Left colon (tissue), 2 donors: ENCODE measurements around the gene HLA-A. TPM values are rescaled to one million over a fixed set of nuclear protein-coding genes. Genes with fewer than 3 reads are reported as not detected.
"Not testable (repeated sequence)": the region's sequence is repeated elsewhere in the genome, so short reads cannot be mapped to it uniquely, and the experiment has no call there.

Experiments
- ATAC-seq: fragments of 200-7000 bp; cut with Tn5 transposase; one replicate; pipeline ENCODE4 v1.9.1; 2020; ENCODE audit warnings: mild to moderate bottlenecking, moderate library complexity
- DNase-seq, 2 donors: peaks; one replicate each; pipeline ENCODE4 v3.0.0-alpha.2; 2020
- intact Hi-C, 2 donors: fragments of 100-400 bp; cut with DNase I in 1 of 2; cut with micrococcal nuclease in 1 of 2; formaldehyde crosslinking; loops; one replicate each; pipeline versions ENCODE4 v1.11.2 to v1.14.0; 2022; cut with DNase I, micrococcal nuclease
- total RNA-seq, 2 donors: library from RNA; stranded (reverse); fragmentation: NEBNext Ultra II Directional; extraction: Animal tissue kit (Norgen Biotek cat#: 25700); gene quantifications; one replicate each; pipeline ENCODE4 v1.2.1, GENCODE V29; 2021
- donor health status: DM: no; HTN: no; CAD: no.
- donor health status: DM: yes; HTN: yes; CAD: no.

Gene HLA-A
- total RNA-seq, 2 donors from 2014 or later: 1,119 to 1,618 TPM

- intact Hi-C loops: no loop called here
- no peak for ATAC-seq
Observed at GRCh38 chr6:29954272-29954671, 11.9 kb downstream of the HLA-A start.

GRCh38 chr6:29955783-29956182 lies 13.5 kb downstream of the HLA-A start:
- intact Hi-C loops: no loop called here
- DNase-seq (no peak), ATAC-seq (no peak)

More at GRCh38 chr6:29954272-29954671, 11.9 kb downstream of the HLA-A start:
- DNase-seq: no peak

- DNase-seq (no peak), ATAC-seq (no peak)
- intact Hi-C loops: no loop called here
Observed at GRCh38 chr6:29956518-29956917, 14.2 kb downstream of the HLA-A start.

- no peak for ATAC-seq
- intact Hi-C loops: no loop called here
Observed at GRCh38 chr6:29958046-29958445, 15.7 kb downstream of the HLA-A start.

GRCh38 chr6:29958921-29959320 lies 16.6 kb downstream of the HLA-A start:
- intact Hi-C loops: no loop called here
- ATAC-seq (no peak), DNase-seq (no peak)

More at GRCh38 chr6:29958046-29958445, 15.7 kb downstream of the HLA-A start:
- DNase-seq: no peak

- DNase-seq: no peak
- intact Hi-C loops: no loop called here
- ATAC-seq: no peak
Observed at GRCh38 chr6:29959467-29959866, 17.1 kb downstream of the HLA-A start.

- ATAC-seq (no peak), DNase-seq (no peak)
- intact Hi-C loops: no loop called here
Observed at GRCh38 chr6:29961966-29962365, 19.6 kb downstream of the HLA-A start.

GRCh38 chr6:29963697-29964096 lies 21.4 kb downstream of the HLA-A start:
- ATAC-seq, intact Hi-C loops, DNase-seq: not testable (repeated sequence)

GRCh38 chr6:29964518-29964886 lies 22.2 kb downstream of the HLA-A start:
- DNase-seq: no peak
- intact Hi-C loops: no loop called here
- ATAC-seq: no peak

- DNase-seq: peak; percentile 83 to 88
- intact Hi-C loops: no loop called here
- ATAC-seq: peak; percentile 72
Observed at GRCh38 chr6:29964887-29965562, 22.7 kb downstream of the HLA-A start.

- ATAC-seq (no peak), DNase-seq (no peak)
- intact Hi-C loops: no loop called here
Observed at GRCh38 chr6:29965563-29965872, 23.2 kb downstream of the HLA-A start.

GRCh38 chr6:29965873-29966601 lies 23.7 kb downstream of the HLA-A start:
- peak; percentile 59 for ATAC-seq
- DNase-seq: peak; percentile 89 to 95
- intact Hi-C loops: no loop called here

GRCh38 chr6:29967379-29968010 lies 25.2 kb downstream of the HLA-A start:
- intact Hi-C loops: no loop called here
- DNase-seq (peak; percentile 60 to 81), ATAC-seq (peak; percentile 79)

GRCh38 chr6:29968130-29968529 lies 25.8 kb downstream of the HLA-A start:
- DNase-seq (no peak), ATAC-seq (no peak)
- intact Hi-C loops: no loop called here

GRCh38 chr6:29968905-29969304 lies 26.6 kb downstream of the HLA-A start:
- DNase-seq: no peak
- intact Hi-C loops: no loop called here
- no peak for ATAC-seq

- no peak for ATAC-seq
Observed at GRCh38 chr6:29970711-29971110, 28.4 kb downstream of the HLA-A start.

GRCh38 chr6:29974901-29975560 lies 32.7 kb downstream of the HLA-A start:
- ATAC-seq (no peak), DNase-seq (no peak)
- intact Hi-C loops: no loop called here

More at GRCh38 chr6:29970711-29971110, 28.4 kb downstream of the HLA-A start:
- intact Hi-C loops: no loop called here
- no peak for DNase-seq

GRCh38 chr6:29975561-29975907 lies 33.2 kb downstream of the HLA-A start:
- no peak for DNase-seq
- intact Hi-C loops: no loop called here
- ATAC-seq: no peak

- intact Hi-C loops: no loop called here
Observed at GRCh38 chr6:29976253-29976587, 33.9 kb downstream of the HLA-A start.

More at GRCh38 chr6:29976253-29976587, 33.9 kb downstream of the HLA-A start:
- DNase-seq (no peak), ATAC-seq (no peak)
